CD14-positive monocyte (primary cell): ENCODE measurements around the gene KIF21A. TPM values are rescaled to one million over a fixed set of nuclear protein-coding genes. Genes with fewer than 3 reads are reported as not detected.
A peak's percentile ranks its signal among the peaks of the same experiment; 100 is the strongest.

ENCODE experiments used
- DNase-seq, 3 donors: peaks; one replicate each; pipeline ENCODE4 v3.0.0-alpha.2; 2011 to 2022
- H2AFZ ChIP-seq: 2 replicates; pipeline ENCODE4 v1.6.0; 2012; ENCODE audit warnings: mild to moderate bottlenecking, low read depth, low read length, inconsistent platforms; ENCODE audit not compliant: insufficient read depth, poor library complexity, severe bottlenecking
- H3K27ac ChIP-seq, 2 donors: 1 replicate in 1 of 2; 2 replicates in 1 of 2; pipeline ENCODE4 v1.5.1; 2012 to 2013; ENCODE audit warnings: low read length in 2 of 2, control low read depth in 1 of 2, inconsistent platforms in 1 of 2, low read depth in 1 of 2, mild to moderate bottlenecking in 1 of 2
- H3K27me3 ChIP-seq, 2 donors: one replicate each; pipeline versions ENCODE4 v1.6.0 to v1.6.1; 2011 to 2013; ENCODE audit warnings: low read length in 2 of 2; ENCODE audit not compliant: control insufficient read depth in 2 of 2, insufficient read depth in 2 of 2
- H3K36me3 ChIP-seq, 2 donors: replicated peaks in 1 of 2; 1 replicate in 1 of 2; 2 replicates in 1 of 2; pipeline versions ENCODE4 v1.5.1 to v1.6.1; 2012 to 2013; ENCODE audit warnings: low read length in 2 of 2, control low read depth in 1 of 2, inconsistent platforms in 1 of 2, mild to moderate bottlenecking in 1 of 2; ENCODE audit not compliant: insufficient read depth in 2 of 2, control insufficient read depth in 1 of 2
- H3K4me1 ChIP-seq, 2 donors: 1 replicate in 1 of 2; 2 replicates in 1 of 2; pipeline versions ENCODE4 v1.5.1 to v1.6.1; 2012 to 2013; ENCODE audit warnings: low read length in 2 of 2, control low read depth in 1 of 2, inconsistent platforms in 1 of 2, mild to moderate bottlenecking in 1 of 2, moderate library complexity in 1 of 2; ENCODE audit not compliant: insufficient read depth in 2 of 2, control insufficient read depth in 1 of 2
- H3K4me2 ChIP-seq: replicated peaks from 2 replicates; pipeline ENCODE3; 2012; ENCODE audit warnings: low read length, moderate library complexity, mild to moderate bottlenecking; ENCODE audit not compliant: poor library complexity, severe bottlenecking; ENCODE audit errors: extremely low read depth
- H3K4me3 ChIP-seq, 3 experiments: fragments of 200-600 bp in 1 of 3; sonication (generic) in 1 of 3; replicated peaks in 1 of 3; 1 replicate in 2 of 3; 2 replicates in 1 of 3; pipeline ENCODE4 v1.5.1; 2011 to 2013; ENCODE audit warnings: low read length in 3 of 3, mild to moderate bottlenecking in 3 of 3, control low read depth in 2 of 3, low read depth in 2 of 3, inconsistent platforms in 1 of 3, moderate library complexity in 1 of 3
- H3K79me2 ChIP-seq: 2 replicates; pipeline ENCODE4 v1.6.0; 2012; ENCODE audit warnings: mild to moderate bottlenecking, control low read depth, inconsistent platforms, low read length, moderate library complexity; ENCODE audit not compliant: insufficient read depth
- H3K9ac ChIP-seq: 2 replicates; pipeline ENCODE4 v1.6.0; 2017; ENCODE audit warnings: low read length, mild to moderate bottlenecking; ENCODE audit not compliant: insufficient read depth, poor library complexity, severe bottlenecking
- H3K9me3 ChIP-seq, 2 donors: replicated peaks in 1 of 2; 1 replicate in 1 of 2; 2 replicates in 1 of 2; pipeline versions ENCODE4 v1.5.1 to v1.6.1; 2012 to 2013; ENCODE audit warnings: low read length in 2 of 2, control low read depth in 1 of 2; ENCODE audit not compliant: control insufficient read depth in 1 of 2, insufficient read depth in 1 of 2
- H4K20me1 ChIP-seq: 2 replicates; pipeline ENCODE4 v1.6.0; 2012; ENCODE audit warnings: mild to moderate bottlenecking, low read length, control low read depth, moderate library complexity; ENCODE audit not compliant: insufficient read depth
- H3K27ac Mint-ChIP-seq, 7 donors: one replicate each; pipeline ENCODE4 v1.8.0; 2020; ENCODE audit warnings: mild to moderate bottlenecking in 7 of 7, mixed read lengths in 7 of 7, moderate library complexity in 6 of 7, inconsistent platforms in 2 of 7
- H3K27me3 Mint-ChIP-seq, 3 donors: one replicate each; pipeline ENCODE4 v1.8.0; 2021 to 2022; ENCODE audit warnings: low read depth in 3 of 3, mild to moderate bottlenecking in 3 of 3, mixed read lengths in 3 of 3, moderate library complexity in 3 of 3, inconsistent platforms in 1 of 3
- H3K36me3 Mint-ChIP-seq, 2 donors: one replicate each; pipeline ENCODE4 v1.8.0; 2020; ENCODE audit warnings: mixed read lengths in 2 of 2, inconsistent platforms in 1 of 2, mild to moderate bottlenecking in 1 of 2
- H3K4me1 Mint-ChIP-seq: one replicate; pipeline ENCODE4 v1.8.0; 2020; ENCODE audit warnings: mild to moderate bottlenecking, mixed read lengths
- H3K4me3 Mint-ChIP-seq, 2 donors: one replicate each; pipeline ENCODE4 v1.8.0; 2020; ENCODE audit warnings: mild to moderate bottlenecking in 2 of 2, mixed read lengths in 2 of 2, moderate library complexity in 1 of 2
- H3K9me3 Mint-ChIP-seq, 7 donors: one replicate each; pipeline ENCODE4 v1.8.0; 2020 to 2022; ENCODE audit warnings: mixed read lengths in 7 of 7, mild to moderate bottlenecking in 6 of 7, moderate library complexity in 6 of 7, inconsistent platforms in 2 of 7
- WGBS: methylation state at CpG from one replicate; pipeline ENCODE4 v1.1.5; 2013; ENCODE audit warnings: missing lambda C conversion rate; ENCODE audit not compliant: insufficient coverage; 5-methylcytosine and 5-hydroxymethylcytosine counted together
- intact Hi-C, 2 donors: fragments of 100-400 bp; cut with micrococcal nuclease; formaldehyde crosslinking; loops; one replicate each; pipeline versions ENCODE4 v1.15.0 to v1.15.1; 2023
- polyA plus RNA-seq, 3 donors: library from polyadenylated mRNA; depleted of rRNA in 1 of 3; unstranded in 2 of 3; stranded (reverse) in 1 of 3; fragments of 300-500 nt in 2 of 3; fragments of >200 nt in 1 of 3; fragmentation: Illumina TruSeq in 2 of 3; gene quantifications; 1 replicate in 2 of 3; 2 replicates in 1 of 3; pipeline ENCODE4 v1.2.3, GENCODE V29; 2012 to 2021
- TF ChIP-seq, protein P1 (sequence below): fragments of 200-600 bp; IDR thresholded peaks from one replicate; pipeline ENCODE4 v1.8.0; 2022; ENCODE audit warnings: antibody characterized with exemption, mild to moderate bottlenecking

KIF21A gene
- polyA plus RNA-seq, 3 donors = 0.03 to 0.05 TPM; not detected in 1

DNA sequence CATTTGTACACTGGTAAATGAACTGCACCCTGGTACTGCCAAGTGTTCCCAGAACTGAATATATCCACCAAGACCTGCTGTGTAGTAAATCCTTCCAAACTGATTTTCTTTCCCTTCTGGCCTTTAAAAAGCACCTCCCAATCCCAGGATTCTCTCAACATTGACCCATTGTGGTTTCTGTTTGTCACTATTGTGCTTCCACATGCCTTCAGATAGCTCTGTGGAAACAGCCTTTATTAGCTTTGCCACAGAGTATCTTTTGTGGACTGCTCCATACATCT lies 949 bp upstream of the KIF21A start:
- H4K20me1 ChIP-seq = no peaks in the 10 kb centered on the region
- peak overlapping the region in 1 of 7 donors; percentile 25 for H3K27ac Mint-ChIP-seq
- peak overlapping the region; percentile 92 for H3K4me2 ChIP-seq
- H3K27me3 ChIP-seq = peaks cover 14 to 31% of the 10 kb centered on the region in 2 donors
- peak overlapping the region; percentile 82 for H2AFZ ChIP-seq
- H3K9me3 ChIP-seq = no peaks in the 10 kb centered on the region
- peak overlapping the region in 2 of 3 experiments; percentile 26 to 77 for H3K4me3 ChIP-seq
- TF ChIP-seq, protein P1, sequence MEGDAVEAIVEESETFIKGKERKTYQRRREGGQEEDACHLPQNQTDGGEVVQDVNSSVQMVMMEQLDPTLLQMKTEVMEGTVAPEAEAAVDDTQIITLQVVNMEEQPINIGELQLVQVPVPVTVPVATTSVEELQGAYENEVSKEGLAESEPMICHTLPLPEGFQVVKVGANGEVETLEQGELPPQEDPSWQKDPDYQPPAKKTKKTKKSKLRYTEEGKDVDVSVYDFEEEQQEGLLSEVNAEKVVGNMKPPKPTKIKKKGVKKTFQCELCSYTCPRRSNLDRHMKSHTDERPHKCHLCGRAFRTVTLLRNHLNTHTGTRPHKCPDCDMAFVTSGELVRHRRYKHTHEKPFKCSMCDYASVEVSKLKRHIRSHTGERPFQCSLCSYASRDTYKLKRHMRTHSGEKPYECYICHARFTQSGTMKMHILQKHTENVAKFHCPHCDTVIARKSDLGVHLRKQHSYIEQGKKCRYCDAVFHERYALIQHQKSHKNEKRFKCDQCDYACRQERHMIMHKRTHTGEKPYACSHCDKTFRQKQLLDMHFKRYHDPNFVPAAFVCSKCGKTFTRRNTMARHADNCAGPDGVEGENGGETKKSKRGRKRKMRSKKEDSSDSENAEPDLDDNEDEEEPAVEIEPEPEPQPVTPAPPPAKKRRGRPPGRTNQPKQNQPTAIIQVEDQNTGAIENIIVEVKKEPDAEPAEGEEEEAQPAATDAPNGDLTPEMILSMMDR = no peak
- H3K79me2 ChIP-seq = no peaks in the 10 kb centered on the region
- DNase-seq = no peak
- intact Hi-C loops = no loop called here
- peaks cover 0 to 5% (median 0%) of the 10 kb centered on the region in 7 donors for H3K9me3 Mint-ChIP-seq
- H3K27me3 Mint-ChIP-seq = peaks cover 20 to 42% (median 26%) of the 10 kb centered on the region in 3 donors
- H3K4me1 Mint-ChIP-seq = peaks cover 15% of the 10 kb centered on the region
- peaks cover 0 to 2% of the 10 kb centered on the region in 2 donors for H3K36me3 Mint-ChIP-seq
- no peaks in the 10 kb centered on the region for H3K36me3 ChIP-seq
- H3K4me1 ChIP-seq = peaks cover 12 to 18% of the 10 kb centered on the region in 2 donors
- H3K9ac ChIP-seq = no peak overlapping the region
- H3K4me3 Mint-ChIP-seq = peak overlapping the region; percentile 64 to 76
- no peak overlapping the region for H3K27ac ChIP-seq

DNA sequence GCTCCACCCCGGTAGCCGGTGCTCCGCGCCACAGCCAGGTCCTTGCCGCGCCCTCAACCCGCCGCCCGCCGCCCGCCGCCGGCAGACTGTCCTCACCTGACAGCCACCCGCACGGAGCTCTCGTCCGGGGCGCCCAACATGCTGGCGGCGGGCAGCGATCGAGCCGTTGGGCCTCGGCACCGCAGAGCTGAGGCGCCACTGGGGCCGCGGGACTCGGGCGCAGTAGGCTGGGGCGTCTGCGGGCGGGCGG lies 164 bp downstream of the KIF21A start:
- no peaks in the 10 kb centered on the region for H3K36me3 ChIP-seq
- peaks cover 0 to 2% of the 10 kb centered on the region in 2 donors for H3K36me3 Mint-ChIP-seq
- peaks cover 12 to 18% of the 10 kb centered on the region in 2 donors for H3K4me1 ChIP-seq
- TF ChIP-seq, protein P1 = no peak
- H4K20me1 ChIP-seq = no peaks in the 10 kb centered on the region
- peaks cover 15% of the 10 kb centered on the region for H3K4me1 Mint-ChIP-seq
- no peaks in the 10 kb centered on the region for H3K79me2 ChIP-seq
- H3K9ac ChIP-seq = peak overlapping the region; percentile 61
- peak overlapping the region; percentile 82 for H2AFZ ChIP-seq
- no peaks in the 10 kb centered on the region for H3K9me3 ChIP-seq
- peaks cover 0 to 5% (median 0%) of the 10 kb centered on the region in 7 donors for H3K9me3 Mint-ChIP-seq
- H3K27me3 Mint-ChIP-seq = peaks cover 20 to 42% (median 26%) of the 10 kb centered on the region in 3 donors
- WGBS = 0% methylated on average over 34 of the region's 34 CpGs
- no peak overlapping the region for H3K27ac ChIP-seq
- DNase-seq = no peak
- peak overlapping the region; percentile 92 for H3K4me2 ChIP-seq
- intact Hi-C loops = no loop called here
- peaks cover 14 to 31% of the 10 kb centered on the region in 2 donors for H3K27me3 ChIP-seq
- no peak overlapping the region for H3K27ac Mint-ChIP-seq
- H3K4me3 ChIP-seq = peak overlapping the region; percentile 27 to 77 (median 55)
- H3K4me3 Mint-ChIP-seq = peak overlapping the region; percentile 85 to 91
